HG02970 (cell line): Measurements from ENCODE around the gene DMRTA1.
"Not testable (repeated sequence)": the region's sequence is repeated elsewhere in the genome, so short reads cannot be mapped to it uniquely, and the experiment has no call there.

Experiments
- ATAC-seq: cut with Tn5 transposase; IDR thresholded peaks from one replicate; pipeline ENCODE4 v1.9.1; 2021; ENCODE audit warnings: mild to moderate bottlenecking, moderate library complexity, moderate number of reproducible peaks; ENCODE audit not compliant: unreplicated experiment, low FRiP score

DMRTA1 gene

GRCh38 chr9:22446589-22446949 is at the start of gene DMRTA1:
DMRTA1 (plus strand) TSS chr9:22446824; CDS start chr9:22447066, 242 bp downstream.
- no peak for ATAC-seq

- ATAC-seq, result no peak
Observed at GRCh38 chr9:22401671-22402070, 45.0 kb upstream of the DMRTA1 start.

- no peak for ATAC-seq
Observed at GRCh38 chr9:22405869-22406659, 40.6 kb upstream of the DMRTA1 start.

DNA sequence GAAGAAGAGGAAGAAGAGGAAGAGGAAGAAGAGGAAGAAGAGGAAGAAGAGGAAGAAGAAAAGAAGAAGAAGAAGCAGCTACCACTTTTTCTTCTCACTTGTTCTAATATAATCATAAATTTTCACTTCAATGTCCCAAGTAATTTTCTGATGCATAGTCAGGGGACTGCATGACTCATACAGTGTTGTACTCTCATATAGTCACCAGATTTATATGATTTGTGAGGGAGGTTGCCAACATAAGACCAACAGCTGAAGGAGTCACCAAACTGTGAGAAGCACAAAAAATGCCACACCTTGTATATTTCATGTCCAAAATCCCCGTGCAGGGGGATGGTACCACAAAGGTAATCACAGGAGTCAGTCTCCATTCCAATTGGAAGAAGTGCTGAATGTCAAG is 32.7 kb upstream of the DMRTA1 start:
- ATAC-seq, result no peak

- ATAC-seq, result no peak
Observed at GRCh38 chr9:22415941-22416691, 30.5 kb upstream of the DMRTA1 start.

DNA sequence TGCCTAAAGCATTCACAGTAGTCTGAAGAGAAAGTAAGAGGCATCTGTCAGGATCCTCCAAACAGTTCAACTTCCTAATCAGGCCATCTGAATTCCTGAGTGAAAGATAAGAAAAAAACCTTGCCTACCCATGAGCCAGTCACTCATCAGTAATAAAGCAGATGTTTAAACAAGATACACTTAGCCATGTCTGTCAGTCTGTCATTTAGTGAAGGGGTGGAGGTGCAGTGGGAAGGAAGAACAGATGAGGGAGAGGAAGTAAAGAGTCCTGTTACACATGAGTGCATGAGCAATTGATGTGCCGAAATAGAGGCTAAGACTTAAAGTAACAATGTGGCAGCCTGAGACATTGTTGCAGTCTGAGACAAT is 29.9 kb upstream of the DMRTA1 start:
- no peak for ATAC-seq

DNA sequence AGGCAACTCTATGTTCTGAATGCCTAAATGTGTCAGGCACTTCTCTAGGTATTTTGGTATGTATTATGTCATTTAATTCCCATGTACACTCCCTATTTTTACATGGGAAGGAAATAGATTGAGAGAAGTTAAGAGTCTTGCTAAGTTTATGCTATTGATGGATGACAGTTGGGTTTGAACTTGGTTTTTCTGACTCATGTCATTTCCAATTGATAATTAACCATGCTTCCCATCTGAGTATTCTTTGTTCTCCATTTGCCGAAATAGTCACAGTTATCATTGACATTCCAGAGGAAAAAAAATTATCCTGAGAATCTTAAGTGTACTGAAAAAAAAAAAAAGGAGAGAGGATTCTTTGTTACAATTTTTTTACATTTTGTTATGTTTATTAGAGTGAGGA is 23.1 kb upstream of the DMRTA1 start:
- ATAC-seq, result no peak

GRCh38 chr9:22424616-22425015 is 22.0 kb upstream of the DMRTA1 start:
- ATAC-seq, result no peak

DNA sequence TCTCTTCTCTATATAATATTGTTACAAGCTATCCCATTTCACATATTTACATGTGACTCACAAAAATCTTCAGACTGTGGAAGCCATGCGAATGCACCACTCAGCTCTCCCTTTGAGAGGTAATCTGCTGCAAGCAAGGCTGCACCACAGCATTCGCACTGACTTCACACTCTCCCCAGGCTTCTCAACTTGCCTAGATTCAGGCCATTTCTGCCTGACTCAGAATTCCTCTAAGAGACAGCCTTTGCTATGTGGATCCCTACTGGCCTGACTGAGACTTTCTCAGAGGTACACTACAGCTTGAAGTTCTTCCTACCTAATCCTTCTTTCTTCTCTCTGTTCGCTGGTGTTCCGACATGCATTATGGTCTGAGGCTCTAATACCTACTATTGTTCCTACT is 21.1 kb upstream of the DMRTA1 start:
- no peak for ATAC-seq

- no peak for ATAC-seq
Observed at GRCh38 chr9:22427226-22427880, 19.3 kb upstream of the DMRTA1 start.

DNA sequence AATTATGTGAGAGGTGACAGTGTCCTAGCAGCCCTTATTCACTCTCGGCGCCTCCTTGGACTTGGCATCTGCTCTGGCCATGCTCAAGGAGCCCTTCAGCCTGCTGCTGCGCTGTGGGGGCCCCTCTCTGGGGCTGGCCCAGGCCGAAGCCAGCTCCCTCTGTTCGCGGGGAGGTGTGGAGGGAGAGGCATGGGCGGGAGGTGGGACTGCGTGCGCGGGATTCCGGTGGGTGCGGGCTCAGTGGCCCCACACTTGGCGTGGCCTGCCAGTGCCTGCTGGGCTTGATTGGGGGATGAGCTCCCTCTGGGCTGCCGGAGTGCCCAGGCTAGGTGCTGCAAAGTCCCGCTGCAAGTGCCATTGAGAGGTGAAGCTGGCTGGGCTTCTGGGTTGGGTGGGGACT is 12.9 kb upstream of the DMRTA1 start:
- no peak for ATAC-seq

- ATAC-seq, result not testable (repeated sequence)
Observed at GRCh38 chr9:22435252-22435651, 11.4 kb upstream of the DMRTA1 start.

GRCh38 chr9:22437461-22438067 is 9.1 kb upstream of the DMRTA1 start:
- not testable (repeated sequence) for ATAC-seq

DNA sequence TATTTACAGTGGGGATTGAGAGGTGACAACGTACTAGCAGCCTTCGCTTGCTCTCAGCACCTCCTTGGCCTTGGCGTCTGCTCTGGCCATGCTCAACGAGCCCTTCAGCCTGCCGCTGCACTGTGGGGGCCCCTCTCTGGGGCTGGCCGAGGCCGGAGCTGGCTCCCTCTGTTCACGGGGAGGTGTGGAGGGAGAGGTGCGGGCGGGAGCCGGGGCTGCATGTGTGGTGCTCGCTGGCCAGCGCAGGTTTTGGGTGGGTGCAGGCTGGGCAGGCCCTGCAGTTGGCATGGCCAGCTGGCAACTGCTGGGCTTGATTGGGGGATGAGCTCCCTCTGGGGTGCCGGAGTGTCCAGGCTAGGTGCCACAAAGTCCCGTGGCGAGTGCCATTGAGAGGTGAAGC is 5.8 kb upstream of the DMRTA1 start:
- ATAC-seq, result no peak

DNA sequence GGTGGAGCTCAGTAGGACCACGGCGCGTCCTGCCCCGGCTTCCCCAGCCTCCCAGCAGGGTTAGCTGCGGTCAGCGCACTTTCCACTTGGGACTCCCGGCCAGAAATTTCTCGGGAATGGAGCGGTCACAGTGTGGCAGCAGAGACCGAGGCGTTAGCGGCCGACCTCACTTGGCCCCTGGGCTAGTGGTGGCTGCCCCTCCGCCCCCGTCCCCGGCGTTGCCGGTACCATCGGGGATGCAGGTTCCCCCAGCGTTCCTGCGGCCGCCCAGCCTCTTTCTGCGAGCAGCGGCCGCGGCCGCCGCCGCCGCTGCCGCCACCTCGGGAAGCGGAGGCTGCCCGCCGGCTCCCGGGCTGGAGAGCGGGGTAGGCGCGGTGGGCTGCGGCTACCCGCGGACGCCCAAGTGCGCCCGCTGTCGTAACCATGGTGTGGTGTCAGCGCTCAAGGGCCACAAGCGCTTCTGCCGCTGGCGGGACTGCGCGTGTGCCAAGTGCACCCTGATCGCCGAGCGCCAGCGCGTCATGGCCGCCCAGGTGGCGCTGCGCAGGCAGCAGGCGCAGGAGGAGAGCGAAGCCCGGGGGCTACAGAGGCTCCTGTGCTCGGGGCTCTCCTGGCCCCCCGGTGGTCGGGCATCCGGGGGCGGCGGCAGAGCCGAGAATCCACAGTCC is 460 bp downstream of the DMRTA1 start:
- peak; percentile 55 for ATAC-seq

- ATAC-seq, result no peak
Observed at GRCh38 chr9:22447618-22448305, 1.1 kb downstream of the DMRTA1 start.

GRCh38 chr9:22449719-22450118 is 3.1 kb downstream of the DMRTA1 start:
- no peak for ATAC-seq

DNA sequence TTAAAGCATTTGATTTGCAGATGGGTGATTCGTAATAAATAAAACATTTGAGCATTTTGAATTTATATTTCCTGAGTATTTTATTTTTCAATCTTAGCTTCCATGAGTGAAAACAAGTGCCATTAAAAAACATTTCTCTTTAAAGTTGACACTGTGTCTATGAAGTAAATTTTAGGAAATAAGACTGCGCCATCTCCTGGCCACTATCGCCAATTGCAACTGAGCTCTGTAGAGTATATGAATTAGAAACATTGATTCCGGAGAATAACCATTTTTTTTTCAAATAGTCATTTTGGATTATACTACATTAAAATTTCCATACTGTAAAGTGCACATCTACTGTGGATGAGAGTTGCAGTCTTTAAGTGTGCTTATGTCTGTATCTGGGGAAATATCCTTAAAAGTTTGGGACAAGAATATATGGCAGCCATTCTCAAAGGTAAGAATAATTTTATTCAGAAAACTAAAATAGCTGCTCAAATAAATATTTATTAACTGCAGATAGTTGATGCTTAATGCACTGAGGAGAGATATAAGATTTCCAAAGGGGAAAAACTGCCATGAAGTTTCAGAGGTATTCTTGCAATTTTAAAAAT is 5.9 kb downstream of the DMRTA1 start:
- ATAC-seq, result no peak

- ATAC-seq, result no peak
Observed at GRCh38 chr9:22454016-22454415, 7.4 kb downstream of the DMRTA1 start.

DNA sequence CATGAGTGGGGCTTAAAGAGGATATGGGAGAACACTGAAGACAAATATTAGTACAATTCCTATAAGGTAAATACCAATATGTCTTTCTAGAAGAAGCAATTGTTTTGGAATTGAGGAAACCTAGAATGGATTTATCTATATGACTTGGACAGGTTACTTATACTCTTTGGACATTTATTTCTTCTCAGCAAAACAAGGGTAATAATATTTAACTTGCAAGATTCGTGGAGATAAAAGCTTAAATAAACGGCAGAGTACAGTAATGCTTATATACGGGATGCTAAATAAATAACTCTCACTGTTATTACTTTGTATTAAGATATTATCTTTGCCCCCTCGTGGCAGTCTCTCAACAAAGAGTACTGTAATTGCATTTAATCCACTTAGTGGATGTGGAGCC is 8.6 kb downstream of the DMRTA1 start:
- no peak for ATAC-seq
